HepG2 (cell line): Measurements from ENCODE around the gene TRIP4. TPM values are rescaled to one million over a fixed set of nuclear protein-coding genes. Genes with fewer than 3 reads are reported as not detected.

Source experiments
- CERS6 ChIP-seq: sonication (generic); formaldehyde crosslinking; IDR thresholded peaks from 2 replicates; pipeline ENCODE4 v1.5.0; 2020; ENCODE audit warnings: missing genetic modification reagents
- DPF2 ChIP-seq: sonication (generic); formaldehyde crosslinking; IDR thresholded peaks from 2 replicates; pipeline ENCODE4 v1.4.0; 2020; ENCODE audit warnings: mild to moderate bottlenecking, low read depth, missing genetic modification reagents, borderline replicate concordance
- ETV5 ChIP-seq: IDR thresholded peaks from 2 replicates; pipeline ENCODE4 v1.6.1; 2018; ENCODE audit warnings: missing biosample characterization, missing genetic modification reagents, inconsistent platforms, borderline replicate concordance
- RBAK ChIP-seq: sonication (generic); formaldehyde crosslinking; IDR thresholded peaks from 2 replicates; pipeline ENCODE4 v1.5.1; 2020; ENCODE audit warnings: mild to moderate bottlenecking, missing genetic modification reagents
- SETDB1 ChIP-seq: sonication (generic); formaldehyde crosslinking; IDR thresholded peaks from 2 replicates; pipeline ENCODE4 v1.5.1; 2020; ENCODE audit warnings: missing genetic modification reagents, mild to moderate bottlenecking, borderline replicate concordance
- SMAD3 ChIP-seq: sonication (generic); formaldehyde crosslinking; IDR thresholded peaks from 2 replicates; pipeline ENCODE4 v1.4.0; 2020; ENCODE audit warnings: missing genetic modification reagents
- ZBTB26 ChIP-seq: IDR thresholded peaks from 2 replicates; pipeline ENCODE4 v1.6.1; 2016; ENCODE audit warnings: missing compliant biosample characterization, missing genetic modification reagents, borderline replicate concordance
- ZFAT ChIP-seq: sonication (generic); formaldehyde crosslinking; conservative IDR thresholded peaks from 2 replicates; pipeline ENCODE4 v1.8.1; 2023; ENCODE audit warnings: missing genetic modification reagents, inconsistent platforms
- ZNF326 ChIP-seq: sonication (generic); formaldehyde crosslinking; IDR thresholded peaks from 2 replicates; pipeline ENCODE4 v1.4.0; 2020; ENCODE audit warnings: missing genetic modification reagents, borderline replicate concordance
- ZNF468 ChIP-seq: sonication (generic); formaldehyde crosslinking; IDR thresholded peaks from 2 replicates; pipeline ENCODE4 v1.8.0; 2022; ENCODE audit warnings: mild to moderate bottlenecking, moderate library complexity, missing genetic modification reagents
- ZNF513 ChIP-seq: sonication (generic); formaldehyde crosslinking; conservative IDR thresholded peaks from 2 replicates; pipeline ENCODE4 v1.5.0; 2020; ENCODE audit warnings: missing genetic modification reagents
- ZNF580 ChIP-seq: IDR thresholded peaks from 2 replicates; pipeline ENCODE4 v1.6.1; 2016; ENCODE audit warnings: low read depth, borderline replicate concordance
- ZNF749 ChIP-seq: sonication (generic); formaldehyde crosslinking; IDR thresholded peaks from 2 replicates; pipeline ENCODE4 v1.8.0; 2022; ENCODE audit warnings: mild to moderate bottlenecking, missing genetic modification reagents, moderate library complexity, borderline replicate concordance
- polyA plus RNA-seq, 8 experiments: library from polyadenylated mRNA; depleted of rRNA in 3 of 8; stranded (reverse) in 7 of 8; unstranded in 1 of 8; fragments of >200 nt; fragmentation: Illumina TruSeq in 4 of 8; extraction: Trizol in 4 of 8; gene quantifications; 2 replicates each; pipeline versions ENCODE4 v1.2.1 to v1.2.3, GENCODE V29; 2011 to 2016; ENCODE audit warnings: low read depth in 4 of 8, missing spikeins in 1 of 8, mixed read lengths in 1 of 8; ENCODE audit not compliant: insufficient read depth in 1 of 8
- total RNA-seq, 5 experiments: library from RNA; depleted of rRNA; stranded (reverse); fragments of >200 nt; fragmentation: Illumina TruSeq; extraction: Trizol; gene quantifications; 2 replicates each; pipeline ENCODE4 v1.2.3, GENCODE V29; 2016; ENCODE audit warnings: low read depth in 1 of 5
- TF ChIP-seq, protein P1 (sequence below): sonication (generic); formaldehyde crosslinking; IDR thresholded peaks from 2 replicates; pipeline ENCODE4 v1.9.0; 2022; ENCODE audit warnings: missing genetic modification reagents, mild to moderate bottlenecking, borderline replicate concordance
- TF ChIP-seq, protein P2 (sequence below): sonication (generic); formaldehyde crosslinking; IDR thresholded peaks from 2 replicates; pipeline ENCODE4 v1.8.0; 2022; ENCODE audit warnings: missing genetic modification reagents, mild to moderate bottlenecking, inconsistent platforms, borderline replicate concordance
- TF ChIP-seq, protein P3 (sequence below): sonication (generic); formaldehyde crosslinking; conservative IDR thresholded peaks from 2 replicates; pipeline ENCODE4 v1.8.0; 2022; ENCODE audit warnings: missing genetic modification reagents

Gene TRIP4
- total and polyA plus RNA-seq, 2 of the 13 experiments (the other 11 are each of a cell fraction or from before 2014, with no cell fraction given) = 7.1 to 11.8 TPM

- peak; percentile 51; the same call in 1 of the 2 replicates for TF ChIP-seq RBAK
- TF ChIP-seq, protein P1, sequence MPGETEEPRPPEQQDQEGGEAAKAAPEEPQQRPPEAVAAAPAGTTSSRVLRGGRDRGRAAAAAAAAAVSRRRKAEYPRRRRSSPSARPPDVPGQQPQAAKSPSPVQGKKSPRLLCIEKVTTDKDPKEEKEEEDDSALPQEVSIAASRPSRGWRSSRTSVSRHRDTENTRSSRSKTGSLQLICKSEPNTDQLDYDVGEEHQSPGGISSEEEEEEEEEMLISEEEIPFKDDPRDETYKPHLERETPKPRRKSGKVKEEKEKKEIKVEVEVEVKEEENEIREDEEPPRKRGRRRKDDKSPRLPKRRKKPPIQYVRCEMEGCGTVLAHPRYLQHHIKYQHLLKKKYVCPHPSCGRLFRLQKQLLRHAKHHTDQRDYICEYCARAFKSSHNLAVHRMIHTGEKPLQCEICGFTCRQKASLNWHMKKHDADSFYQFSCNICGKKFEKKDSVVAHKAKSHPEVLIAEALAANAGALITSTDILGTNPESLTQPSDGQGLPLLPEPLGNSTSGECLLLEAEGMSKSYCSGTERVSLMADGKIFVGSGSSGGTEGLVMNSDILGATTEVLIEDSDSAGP (CRISPR knock-in tag) = peak; percentile 96
- peak; percentile 82; the same call in 1 of the 2 replicates for TF ChIP-seq ZBTB26 (CRISPR knock-in tag)
- TF ChIP-seq ZFAT = no peak
- peak; percentile 89 for TF ChIP-seq ETV5 (CRISPR knock-in tag)
- TF ChIP-seq DPF2 (CRISPR knock-in tag) = no peak
- peak; percentile 93 for TF ChIP-seq ZNF468 (CRISPR knock-in tag)
- TF ChIP-seq ZNF326 = no peak
- TF ChIP-seq ZNF580 (CRISPR knock-in tag) = peak; percentile 98
- TF ChIP-seq, protein P2, sequence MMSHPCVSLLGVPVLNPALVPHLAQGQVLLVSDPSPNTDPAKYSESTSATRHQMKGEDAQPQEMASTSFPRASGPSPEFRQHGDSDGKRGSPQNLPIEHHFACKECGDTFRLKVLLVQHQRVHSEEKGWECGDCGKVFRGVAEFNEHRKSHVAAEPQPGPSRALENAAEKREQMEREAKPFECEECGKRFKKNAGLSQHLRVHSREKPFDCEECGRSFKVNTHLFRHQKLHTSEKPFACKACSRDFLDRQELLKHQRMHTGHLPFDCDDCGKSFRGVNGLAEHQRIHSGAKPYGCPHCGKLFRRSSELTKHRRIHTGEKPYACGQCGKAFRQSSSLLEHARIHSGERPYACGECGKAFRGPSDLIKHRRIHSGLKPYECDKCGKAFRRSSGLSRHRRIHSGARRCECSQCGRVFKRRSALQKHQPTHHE = peak; percentile 98
- peak; percentile 98 for TF ChIP-seq SMAD3 (CRISPR knock-in tag)
- TF ChIP-seq, protein P3, sequence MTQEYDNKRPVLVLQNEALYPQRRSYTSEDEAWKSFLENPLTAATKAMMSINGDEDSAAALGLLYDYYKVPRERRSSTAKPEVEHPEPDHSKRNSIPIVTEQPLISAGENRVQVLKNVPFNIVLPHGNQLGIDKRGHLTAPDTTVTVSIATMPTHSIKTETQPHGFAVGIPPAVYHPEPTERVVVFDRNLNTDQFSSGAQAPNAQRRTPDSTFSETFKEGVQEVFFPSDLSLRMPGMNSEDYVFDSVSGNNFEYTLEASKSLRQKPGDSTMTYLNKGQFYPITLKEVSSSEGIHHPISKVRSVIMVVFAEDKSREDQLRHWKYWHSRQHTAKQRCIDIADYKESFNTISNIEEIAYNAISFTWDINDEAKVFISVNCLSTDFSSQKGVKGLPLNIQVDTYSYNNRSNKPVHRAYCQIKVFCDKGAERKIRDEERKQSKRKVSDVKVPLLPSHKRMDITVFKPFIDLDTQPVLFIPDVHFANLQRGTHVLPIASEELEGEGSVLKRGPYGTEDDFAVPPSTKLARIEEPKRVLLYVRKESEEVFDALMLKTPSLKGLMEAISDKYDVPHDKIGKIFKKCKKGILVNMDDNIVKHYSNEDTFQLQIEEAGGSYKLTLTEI (CRISPR knock-in tag) = no peak
- no peak for TF ChIP-seq SETDB1 (CRISPR knock-in tag)
- TF ChIP-seq ZNF513 = peak; percentile 94; the same call in 1 of the 2 replicates
- TF ChIP-seq CERS6 (CRISPR knock-in tag) = 0 out of 2 replicates have a peak, but pooled peaks have one; percentile 65
- TF ChIP-seq ZNF749 (CRISPR knock-in tag) = peak; percentile 88; the same call in 1 of the 2 replicates
Observed at GRCh38 chr15:64387562-64388168, at the start of gene TRIP4 (continued).
